Naive thymus-derived CD4-positive, alpha-beta T cell (primary cell): Measurements from ENCODE around the gene EDDM3A. TPM values are rescaled to one million over a fixed set of nuclear protein-coding genes. Genes with fewer than 3 reads are reported as not detected.
A peak's percentile ranks its signal among the peaks of the same experiment; 100 is the strongest.

ENCODE experiments used
- ATAC-seq: fragments of 150-1000 bp; cut with Tn5 transposase; 2 replicates; pipeline ENCODE4 v1.10.0; 2021; ENCODE audit warnings: mild to moderate bottlenecking, moderate library complexity
- CTCF ChIA-PET: fragments of 350-600 bp; sonication (Branson Sonifier 250); formaldehyde crosslinking; loops from one replicate; lab custom pipeline; 2021; ENCODE audit warnings: antibody characterized with exemption; lab: Charles Lee
- POLR2A ChIA-PET: fragments of 350-600 bp; sonication (Branson Sonifier 250); formaldehyde crosslinking; loops from one replicate; lab custom pipeline; 2021; ENCODE audit warnings: antibody characterized with exemption, inconsistent platforms; lab: Charles Lee
- DNase-seq, 9 donors: peaks; one replicate each; pipeline versions ENCODE4 v3.0.0 to v3.0.0-alpha.2; 2020 to 2022; ENCODE audit warnings: mixed read lengths in 1 of 9
- H3K27ac ChIP-seq: one replicate; pipeline ENCODE4 v1.7.0; 2013; ENCODE audit warnings: mild to moderate bottlenecking, low read depth, low read length, moderate library complexity
- H3K27me3 ChIP-seq, 2 donors: one replicate each; pipeline ENCODE4 v1.7.0; 2013; ENCODE audit warnings: low read length in 2 of 2, mild to moderate bottlenecking in 2 of 2, moderate library complexity in 2 of 2; ENCODE audit not compliant: control insufficient read depth in 2 of 2, insufficient read depth in 2 of 2
- H3K36me3 ChIP-seq, 3 experiments: 1 replicate in 2 of 3; 2 replicates in 1 of 3; pipeline ENCODE4 v1.7.0; 2013; ENCODE audit warnings: low read length in 3 of 3, mild to moderate bottlenecking in 3 of 3, moderate library complexity in 1 of 3; ENCODE audit not compliant: insufficient read depth in 3 of 3, control insufficient read depth in 2 of 3
- H3K4me1 ChIP-seq, 2 donors: one replicate each; pipeline ENCODE4 v1.7.0; 2013; ENCODE audit warnings: low read length in 2 of 2, mild to moderate bottlenecking in 2 of 2, moderate library complexity in 1 of 2; ENCODE audit not compliant: control insufficient read depth in 2 of 2, insufficient read depth in 2 of 2
- H3K4me3 ChIP-seq: 2 replicates; pipeline ENCODE4 v1.7.0; 2013; ENCODE audit warnings: mild to moderate bottlenecking, low read length
- H3K9me3 ChIP-seq, 3 experiments: 1 replicate in 2 of 3; 2 replicates in 1 of 3; pipeline ENCODE4 v1.7.0; 2013; ENCODE audit warnings: low read length in 3 of 3; ENCODE audit not compliant: control insufficient read depth in 2 of 3
- H3K27ac Mint-ChIP-seq, 9 donors: one replicate each; pipeline ENCODE4 v1.8.0; 2020 to 2022; ENCODE audit warnings: mixed read lengths in 9 of 9, mild to moderate bottlenecking in 8 of 9, moderate library complexity in 5 of 9, inconsistent platforms in 2 of 9
- H3K27me3 Mint-ChIP-seq, 5 donors: one replicate each; pipeline ENCODE4 v1.8.0; 2021 to 2022; ENCODE audit warnings: mixed read lengths in 5 of 5, mild to moderate bottlenecking in 1 of 5
- H3K36me3 Mint-ChIP-seq, 5 donors: one replicate each; pipeline ENCODE4 v1.8.0; 2020 to 2022; ENCODE audit warnings: mixed read lengths in 5 of 5, mild to moderate bottlenecking in 3 of 5, inconsistent platforms in 1 of 5
- H3K4me1 Mint-ChIP-seq, 7 donors: one replicate each; pipeline ENCODE4 v1.8.0; 2020 to 2022; ENCODE audit warnings: mixed read lengths in 7 of 7, mild to moderate bottlenecking in 3 of 7, inconsistent platforms in 1 of 7
- H3K4me3 Mint-ChIP-seq, 10 donors: one replicate each; pipeline ENCODE4 v1.8.0; 2020 to 2022; ENCODE audit warnings: mild to moderate bottlenecking in 10 of 10, mixed read lengths in 10 of 10, moderate library complexity in 6 of 10, inconsistent platforms in 2 of 10
- H3K9me3 Mint-ChIP-seq, 11 donors: one replicate each; pipeline ENCODE4 v1.8.0; 2020 to 2022; ENCODE audit warnings: mixed read lengths in 11 of 11, mild to moderate bottlenecking in 4 of 11, inconsistent platforms in 1 of 11, moderate library complexity in 1 of 11
- intact Hi-C, 2 donors: fragments of 100-400 bp; cut with micrococcal nuclease; formaldehyde crosslinking; loops; one replicate each; pipeline ENCODE4 v1.15.1; 2023
- polyA plus RNA-seq, 2 donors: library from polyadenylated mRNA; unstranded; fragments of 300-500 nt; fragmentation: Illumina TruSeq; gene quantifications; one replicate each; pipeline ENCODE4 v1.2.3, GENCODE V29; 2021
- total RNA-seq, 6 experiments: library from RNA in 5 of 6; stranded (reverse) in 5 of 6; gene quantifications; 1 replicate in 5 of 6; 2 replicates in 1 of 6; pipeline ENCODE4 v1.2.3 and lab custom pipeline; 2021 to 2026

EDDM3A gene
- total and polyA plus RNA-seq, 7 experiments from 2014 or later: not detected

GRCh38 chr14:20797164-20797563, 51.5 kb downstream of the EDDM3A start:
- H3K27ac Mint-ChIP-seq: no peak overlapping the region
- Histone ChIP-seq H3K36me3 (no peaks in the 10 kb centered on the region), H3K27ac (no peak overlapping the region), H3K27me3 (no peaks in the 10 kb centered on the region), H3K9me3 (no peaks in the 10 kb centered on the region), H3K4me3 (no peak overlapping the region), H3K4me1 (peaks cover 0 to 6% of the 10 kb centered on the region in 2 donors)
- peaks cover 0 to 2% (median 0%) of the 10 kb centered on the region in 11 donors for H3K9me3 Mint-ChIP-seq
- no peak for DNase-seq
- intact Hi-C loops: no loop called here
- CTCF ChIA-PET: interaction anchor here (0.7 kb wide), 1 partner anchor 166 kb away, joined by 6 read pairs; no protein-coding TSS in a partner anchor
- peak; percentile 55 for ATAC-seq
- POLR2A ChIA-PET: interaction anchor here (0.6 kb wide), 1 partner anchor 13 kb away, joined by 3 read pairs; no protein-coding TSS in a partner anchor
- no peak overlapping the region for H3K4me3 Mint-ChIP-seq
- no peaks in the 10 kb centered on the region for H3K36me3 Mint-ChIP-seq
- H3K27me3 Mint-ChIP-seq: peaks cover 0 to 19% (median 14%) of the 10 kb centered on the region in 5 donors
- H3K4me1 Mint-ChIP-seq: peaks cover 0 to 21% (median 11%) of the 10 kb centered on the region in 7 donors

Other genes with a start within 250 kb of the EDDM3A start
- gene RNASE10, start 240.3 kb upstream of the EDDM3A start, total RNA-seq: 1 to 10 TPM in 1 of 5 experiments, under 1 TPM in 4; 0.63 to 1.1 (median 0.70) TPM
- not detected for gene RNASE10, start 240.3 kb upstream of the EDDM3A start, polyA plus RNA-seq
- gene RNASE9, start 184.8 kb upstream of the EDDM3A start, total RNA-seq: not detected
- gene RNASE9, start 184.8 kb upstream of the EDDM3A start, polyA plus RNA-seq: not detected
- gene RNASE11, start 157.9 kb upstream of the EDDM3A start, total RNA-seq: not detected
- gene RNASE11, start 157.9 kb upstream of the EDDM3A start, polyA plus RNA-seq: not detected
- gene RNASE12, start 154.5 kb upstream of the EDDM3A start, total RNA-seq: not detected
- not detected for gene RNASE12, start 154.5 kb upstream of the EDDM3A start, polyA plus RNA-seq
- gene OR6S1, start 104.2 kb upstream of the EDDM3A start, total RNA-seq: not detected
- not detected for gene OR6S1, start 104.2 kb upstream of the EDDM3A start, polyA plus RNA-seq
- 1 to 10 TPM in 1 of 5 experiments, under 1 TPM in 4; 0.17 to 4.2 (median 0.43) TPM for gene RNASE4, start 61.3 kb upstream of the EDDM3A start, total RNA-seq
- under 1 TPM in 1 of 2 donors, not detected in 1; 0.83 TPM for gene RNASE4, start 61.3 kb upstream of the EDDM3A start, polyA plus RNA-seq
- 1 to 10 TPM in 3 of 5 experiments, not detected in 2; 1.6 to 3.5 (median 1.7) TPM for gene ANG, start 57.1 kb upstream of the EDDM3A start, total RNA-seq
- under 1 TPM in 1 of 2 donors, not detected in 1; 0.40 TPM for gene ANG, start 57.1 kb upstream of the EDDM3A start, polyA plus RNA-seq
- not detected for gene EDDM3B, start 22.5 kb downstream of the EDDM3A start, total RNA-seq
- not detected for gene EDDM3B, start 22.5 kb downstream of the EDDM3A start, polyA plus RNA-seq
- gene RNASE6, start 35.4 kb downstream of the EDDM3A start, total RNA-seq: 10 to 100 TPM in 1 of 5 experiments, 1 to 10 TPM in 4; 2.7 to 34.2 (median 2.9) TPM
- gene RNASE6, start 35.4 kb downstream of the EDDM3A start, polyA plus RNA-seq: 1 to 10 TPM; 3.6 to 5.6 TPM
- 10 to 100 TPM in 2 of 5 experiments, 1 to 10 TPM in 1, not detected in 2; 1.8 to 19.0 (median 15.5) TPM for gene RNASE1, start 57.0 kb downstream of the EDDM3A start, total RNA-seq
- gene RNASE1, start 57.0 kb downstream of the EDDM3A start, polyA plus RNA-seq: not detected
- 1 to 10 TPM in 1 of 5 experiments, not detected in 4; 1.1 TPM for gene RNASE3, start 145.5 kb downstream of the EDDM3A start, total RNA-seq
- gene RNASE3, start 145.5 kb downstream of the EDDM3A start, polyA plus RNA-seq: not detected
- 10 to 100 TPM in 1 of 5 experiments, 1 to 10 TPM in 1, not detected in 3; 2.5 to 22.4 TPM for gene RNASE2, start 209.6 kb downstream of the EDDM3A start, total RNA-seq
- gene RNASE2, start 209.6 kb downstream of the EDDM3A start, polyA plus RNA-seq: under 1 TPM in 1 of 2 donors, not detected in 1; 0.30 TPM
- gene METTL17, start 244.1 kb downstream of the EDDM3A start, total RNA-seq: 100 to 1,000 TPM in 2 of 5 experiments, 10 to 100 TPM in 3; 75.4 to 129 (median 96.7) TPM
- 10 to 100 TPM; 41.7 to 47.6 TPM for gene METTL17, start 244.1 kb downstream of the EDDM3A start, polyA plus RNA-seq